Mesendoderm (in vitro differentiated cells): ENCODE data around the gene UFSP1.
A peak's percentile ranks its signal among the peaks of the same experiment; 100 is the strongest.

Experiments
- DNase-seq: peaks from one replicate; pipeline ENCODE4 v3.0.0; 2013
- H2AK5ac ChIP-seq: 2 replicates; pipeline ENCODE4 v1.6.1; 2013; ENCODE audit warnings: low read length, inconsistent platforms
- H2BK120ac ChIP-seq: 2 replicates; pipeline ENCODE4 v1.6.1; 2013; ENCODE audit warnings: low read depth, mild to moderate bottlenecking, low read length, moderate library complexity, mixed read lengths
- H2BK15ac ChIP-seq: replicated peaks from 2 replicates; pipeline ENCODE4 v1.6.1; 2013; ENCODE audit warnings: low read depth, mild to moderate bottlenecking, moderate library complexity
- H2BK5ac ChIP-seq: 2 replicates; pipeline ENCODE4 v1.6.1; 2013; ENCODE audit warnings: low read length, inconsistent platforms
- H3K18ac ChIP-seq: 2 replicates; pipeline ENCODE4 v1.6.1; 2013; ENCODE audit warnings: mild to moderate bottlenecking, low read length, mixed read lengths
- H3K23ac ChIP-seq: one replicate; pipeline ENCODE4 v1.6.1; 2013; ENCODE audit warnings: low read length
- H3K27ac ChIP-seq: 2 replicates; pipeline ENCODE4 v1.5.1; 2013; ENCODE audit warnings: low read depth, mild to moderate bottlenecking, inconsistent platforms, low read length, moderate library complexity
- H3K27me3 ChIP-seq: 2 replicates; pipeline ENCODE4 v1.6.1; 2013; ENCODE audit warnings: low read length, control low read depth, mild to moderate bottlenecking, inconsistent platforms; ENCODE audit not compliant: insufficient read depth, poor library complexity
- H3K36me3 ChIP-seq: 2 replicates; pipeline ENCODE4 v1.6.1; 2013; ENCODE audit warnings: low read length, inconsistent platforms; ENCODE audit not compliant: control insufficient read depth, insufficient read depth
- H3K4ac ChIP-seq: one replicate; pipeline ENCODE4 v1.6.1; 2013; ENCODE audit warnings: low read depth, mild to moderate bottlenecking, low read length, moderate library complexity
- H3K4me1 ChIP-seq: 2 replicates; pipeline ENCODE4 v1.6.1; 2013; ENCODE audit warnings: low read depth, low read length, inconsistent platforms; ENCODE audit not compliant: control insufficient read depth
- H3K4me2 ChIP-seq: 2 replicates; pipeline ENCODE4 v1.6.1; 2013; ENCODE audit warnings: low read length
- H3K4me3 ChIP-seq: 2 replicates; pipeline ENCODE4 v1.5.1; 2013; ENCODE audit warnings: mild to moderate bottlenecking, low read length
- H3K56ac ChIP-seq: one replicate; pipeline ENCODE4 v1.6.1; 2013; ENCODE audit warnings: low read length
- H3K79me1 ChIP-seq: 2 replicates; pipeline ENCODE4 v1.6.1; 2013; ENCODE audit warnings: low read length, inconsistent platforms
- H3K79me2 ChIP-seq: 2 replicates; pipeline ENCODE4 v1.6.1; 2013; ENCODE audit warnings: mild to moderate bottlenecking, low read length; ENCODE audit not compliant: control insufficient read depth, insufficient read depth
- H3K9ac ChIP-seq: 2 replicates; pipeline ENCODE4 v1.6.1; 2013; ENCODE audit warnings: low read length, inconsistent platforms
- H4K5ac ChIP-seq: one replicate; pipeline ENCODE4 v1.6.1; 2013; ENCODE audit warnings: low read length
- H4K8ac ChIP-seq: one replicate; pipeline ENCODE4 v1.6.1; 2013; ENCODE audit warnings: low read depth, mild to moderate bottlenecking, control low read depth, low read length, moderate library complexity
- WGBS: extraction: QIAGEN DNeasy Blood & Tissue Kit; methylation state at CpG from one replicate; pipeline ENCODE4 v1.1.7; 2013; ENCODE audit warnings: low lambda C conversion rate, missing lambda C conversion rate; ENCODE audit not compliant: insufficient coverage; ENCODE audit errors: extremely low coverage; 5-methylcytosine and 5-hydroxymethylcytosine counted together

Gene UFSP1

DNA sequence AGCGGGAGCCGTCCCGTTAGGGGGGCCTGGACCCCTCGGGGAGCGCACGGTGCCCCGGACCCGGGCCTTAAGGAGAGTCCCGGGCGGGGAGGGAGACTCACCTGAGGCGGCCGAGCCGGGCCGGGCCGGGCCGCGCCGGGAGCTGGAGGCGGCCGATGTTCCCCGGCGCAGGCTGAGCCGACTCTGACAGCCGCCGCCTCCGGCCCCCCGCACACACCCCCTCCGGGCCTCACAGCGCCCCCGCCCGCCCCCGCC is 6.1 kb upstream of the UFSP1 start, which contains the start of gene ACHE:
Gene ACHE (minus strand): TSS at position 188 of the 255 bp plus-strand sequence. CDS start 1,656 bp downstream, outside the sequence.
- peak within 1 kb of the TSS; percentile 77 for H3K18ac ChIP-seq
- H3K23ac ChIP-seq, result no peak within 1 kb of the TSS
- no peak within 1 kb of the TSS for H4K8ac ChIP-seq
- H4K5ac ChIP-seq, result no peak within 1 kb of the TSS
- H2BK5ac ChIP-seq, result no peak within 1 kb of the TSS
- H3K79me2 ChIP-seq, result no peaks in the 10 kb centered on the region
- H3K9ac ChIP-seq, result peak within 1 kb of the TSS; percentile 72
- H3K27ac ChIP-seq, result no peak within 1 kb of the TSS
- H3K4me1 ChIP-seq, result no peaks in the 10 kb centered on the region
- no CpG with 5 or more reads among the region's 32 CpGs for WGBS
- peak within 1 kb of the TSS; percentile 63 for H3K4ac ChIP-seq
- H3K56ac ChIP-seq, result peak within 1 kb of the TSS; percentile 84
- H3K79me1 ChIP-seq, result no peaks in the 10 kb centered on the region
- no peak within 1 kb of the TSS for H2AK5ac ChIP-seq
- H3K27me3 ChIP-seq, result no peaks in the 10 kb centered on the region
- H2BK15ac ChIP-seq, result no peak within 1 kb of the TSS
- H3K4me2 ChIP-seq, result peak within 1 kb of the TSS; percentile 73
- H3K36me3 ChIP-seq, result no peaks in the 10 kb centered on the region
- peak within 1 kb of the TSS; percentile 37 for H3K4me3 ChIP-seq
- H2BK120ac ChIP-seq, result no peak within 1 kb of the TSS
- DNase-seq, result no peak

DNA sequence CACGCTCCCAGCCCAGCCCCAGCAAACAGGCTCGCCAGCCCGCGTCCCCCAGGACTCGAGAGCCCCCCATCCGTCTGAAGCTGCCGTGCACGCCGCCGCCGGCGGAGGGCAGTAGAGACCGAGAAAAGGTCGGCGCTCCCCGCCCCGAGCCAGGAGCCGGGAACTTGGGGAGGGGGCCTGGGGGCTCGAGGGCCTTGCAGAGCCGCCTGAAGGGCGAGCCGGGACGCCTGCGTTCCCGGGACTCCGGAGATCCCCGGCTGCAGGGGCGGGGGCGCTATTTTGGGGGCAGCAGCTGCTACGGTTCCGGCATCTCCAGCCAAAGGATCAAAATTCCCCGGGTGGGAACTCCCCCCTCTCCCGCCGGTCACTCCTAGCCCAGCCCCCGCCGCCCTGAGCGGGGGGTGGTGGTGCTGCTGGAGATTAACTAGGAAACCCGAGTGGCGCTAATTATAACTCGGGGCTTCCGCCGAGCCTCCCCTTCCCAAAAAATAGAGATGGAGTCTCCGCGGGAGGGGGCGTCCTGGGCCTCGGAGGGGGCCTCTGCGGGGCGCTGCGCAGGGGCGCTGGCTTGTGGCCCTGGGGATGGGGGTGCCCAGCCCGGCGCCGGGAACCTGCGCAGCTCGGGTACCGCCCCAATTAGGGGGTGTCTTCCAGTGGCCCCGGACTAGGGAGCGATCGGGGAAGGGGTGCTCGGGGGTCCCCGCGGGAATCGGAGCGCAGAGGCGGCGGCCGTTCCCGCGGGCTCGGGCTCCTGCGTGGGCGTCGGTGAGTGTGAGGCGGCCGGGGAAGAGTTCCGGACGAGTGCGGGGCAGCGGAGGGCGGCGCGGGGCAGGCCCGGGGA is 5.6 kb upstream of the UFSP1 start:
- Histone ChIP-seq H3K9ac (peak overlapping the region; percentile 72), H3K27me3 (no peaks in the 10 kb centered on the region), H3K4me1 (no peaks in the 10 kb centered on the region), H3K79me1 (no peaks in the 10 kb centered on the region), H4K5ac (no peak overlapping the region), H3K4ac (peak overlapping the region; percentile 63), H2BK5ac (no peak overlapping the region), H2BK15ac (no peak overlapping the region), H3K4me3 (peak overlapping the region; percentile 37), H4K8ac (no peak overlapping the region), H3K23ac (no peak overlapping the region), H3K18ac (peak overlapping the region; percentile 51), H3K27ac (no peak overlapping the region), H3K79me2 (no peaks in the 10 kb centered on the region), H2AK5ac (no peak overlapping the region), H3K4me2 (peak overlapping the region; percentile 52), H3K56ac (peak overlapping the region; percentile 84), H3K36me3 (no peaks in the 10 kb centered on the region), H2BK120ac (no peak overlapping the region)
- peak; percentile 79 for DNase-seq
- WGBS, result no CpG with 5 or more reads among the region's 83 CpGs

DNA sequence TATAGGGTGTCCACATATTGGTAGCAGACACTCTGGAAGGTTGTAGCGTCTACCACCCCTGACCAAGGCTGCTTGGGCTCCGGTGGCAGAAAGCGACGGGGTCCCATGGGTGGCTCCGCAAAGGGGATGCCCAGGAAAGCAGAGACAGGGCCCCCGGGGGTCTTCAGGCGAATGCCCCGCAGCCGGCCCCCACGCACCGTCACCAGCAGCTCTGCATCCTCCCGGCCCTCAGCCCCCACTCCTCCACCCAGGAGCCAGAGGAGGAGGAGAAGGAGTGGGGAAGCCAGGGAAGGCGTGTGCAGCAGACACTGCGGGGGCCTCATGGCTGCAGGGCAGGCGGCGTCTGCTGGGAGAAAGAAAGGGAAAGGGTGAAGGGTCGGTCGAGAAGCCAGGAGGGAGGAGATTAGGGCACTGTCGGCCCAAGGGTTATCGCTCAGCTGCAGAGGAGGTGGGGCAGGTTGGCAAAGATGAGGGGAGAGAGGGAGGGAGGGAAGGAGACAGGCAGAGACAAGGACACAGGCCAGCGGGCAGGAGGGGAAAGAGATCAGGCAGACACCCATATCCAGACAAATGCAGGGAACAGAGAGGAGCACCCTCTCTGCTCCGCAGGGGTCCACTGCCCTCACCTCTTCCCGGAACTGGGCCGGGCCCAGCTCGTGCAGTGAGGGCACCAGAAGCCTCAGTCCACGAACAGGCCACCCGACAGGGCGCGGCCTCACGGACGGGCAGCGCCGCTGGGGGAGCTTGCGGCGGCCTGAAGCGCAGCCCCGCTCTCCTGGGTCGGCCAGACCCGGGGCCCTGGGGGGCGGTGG is 4.6 kb upstream of the UFSP1 start:
- Histone ChIP-seq H3K27ac (no peak overlapping the region), H3K4me2 (peak overlapping the region; percentile 52), H2BK15ac (no peak overlapping the region), H3K36me3 (no peaks in the 10 kb centered on the region), H3K27me3 (no peaks in the 10 kb centered on the region), H2BK5ac (no peak overlapping the region), H2BK120ac (no peak overlapping the region), H3K18ac (peak overlapping the region; percentile 51), H3K79me2 (no peaks in the 10 kb centered on the region), H2AK5ac (no peak overlapping the region), H3K56ac (peak overlapping the region; percentile 84), H3K4me1 (no peaks in the 10 kb centered on the region), H3K4ac (peak overlapping the region; percentile 63), H3K23ac (no peak overlapping the region), H4K5ac (no peak overlapping the region), H3K79me1 (no peaks in the 10 kb centered on the region), H3K4me3 (no peak overlapping the region), H4K8ac (no peak overlapping the region), H3K9ac (peak overlapping the region; percentile 72)
- no CpG with 5 or more reads among the region's 40 CpGs for WGBS
- no peak for DNase-seq

DNA sequence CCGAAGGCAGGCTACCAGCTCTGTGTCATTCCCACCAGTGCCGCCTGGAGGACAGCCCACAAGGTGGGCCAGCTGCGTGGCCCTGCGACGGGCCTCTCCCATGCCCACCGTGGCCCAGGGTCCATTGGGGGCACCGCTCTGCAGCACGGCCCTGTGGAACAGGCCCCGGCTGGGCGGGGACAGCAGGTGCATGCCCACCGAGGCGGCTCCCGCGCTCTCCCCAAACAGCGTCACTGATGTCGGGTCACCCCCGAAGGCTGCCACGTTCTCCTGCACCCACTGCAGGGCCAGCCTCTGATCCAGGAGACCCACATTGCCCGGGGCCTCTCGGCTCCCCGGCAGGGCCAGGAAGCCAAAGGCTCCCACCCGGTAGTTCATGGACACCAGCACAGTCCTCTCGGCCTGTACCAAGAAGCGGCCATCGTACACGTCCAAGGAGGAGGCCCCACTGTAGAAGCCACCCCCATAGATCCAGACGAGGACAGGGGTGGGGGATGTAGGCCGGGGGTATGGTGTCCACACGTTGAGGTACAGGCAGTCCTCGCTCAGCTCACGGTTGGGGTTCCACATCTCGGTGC is 3.9 kb upstream of the UFSP1 start:
- no peak overlapping the region for H2AK5ac ChIP-seq
- H3K4ac ChIP-seq, result no peak overlapping the region
- H3K4me1 ChIP-seq, result peaks cover 2% of the 10 kb centered on the region
- H3K18ac ChIP-seq, result no peak overlapping the region
- no peak overlapping the region for H3K4me2 ChIP-seq
- no peak overlapping the region for H4K5ac ChIP-seq
- WGBS, result no CpG with 5 or more reads among the region's 32 CpGs
- peaks cover 7% of the 10 kb centered on the region for H3K79me2 ChIP-seq
- H3K36me3 ChIP-seq, result peaks cover 3% of the 10 kb centered on the region
- H3K27me3 ChIP-seq, result no peaks in the 10 kb centered on the region
- no peak overlapping the region for H3K56ac ChIP-seq
- no peak overlapping the region for H2BK5ac ChIP-seq
- H3K4me3 ChIP-seq, result no peak overlapping the region
- no peak overlapping the region for H3K9ac ChIP-seq
- H4K8ac ChIP-seq, result no peak overlapping the region
- DNase-seq, result no peak
- H3K23ac ChIP-seq, result no peak overlapping the region
- no peaks in the 10 kb centered on the region for H3K79me1 ChIP-seq
- no peak overlapping the region for H3K27ac ChIP-seq
- H2BK120ac ChIP-seq, result no peak overlapping the region
- no peak overlapping the region for H2BK15ac ChIP-seq

DNA sequence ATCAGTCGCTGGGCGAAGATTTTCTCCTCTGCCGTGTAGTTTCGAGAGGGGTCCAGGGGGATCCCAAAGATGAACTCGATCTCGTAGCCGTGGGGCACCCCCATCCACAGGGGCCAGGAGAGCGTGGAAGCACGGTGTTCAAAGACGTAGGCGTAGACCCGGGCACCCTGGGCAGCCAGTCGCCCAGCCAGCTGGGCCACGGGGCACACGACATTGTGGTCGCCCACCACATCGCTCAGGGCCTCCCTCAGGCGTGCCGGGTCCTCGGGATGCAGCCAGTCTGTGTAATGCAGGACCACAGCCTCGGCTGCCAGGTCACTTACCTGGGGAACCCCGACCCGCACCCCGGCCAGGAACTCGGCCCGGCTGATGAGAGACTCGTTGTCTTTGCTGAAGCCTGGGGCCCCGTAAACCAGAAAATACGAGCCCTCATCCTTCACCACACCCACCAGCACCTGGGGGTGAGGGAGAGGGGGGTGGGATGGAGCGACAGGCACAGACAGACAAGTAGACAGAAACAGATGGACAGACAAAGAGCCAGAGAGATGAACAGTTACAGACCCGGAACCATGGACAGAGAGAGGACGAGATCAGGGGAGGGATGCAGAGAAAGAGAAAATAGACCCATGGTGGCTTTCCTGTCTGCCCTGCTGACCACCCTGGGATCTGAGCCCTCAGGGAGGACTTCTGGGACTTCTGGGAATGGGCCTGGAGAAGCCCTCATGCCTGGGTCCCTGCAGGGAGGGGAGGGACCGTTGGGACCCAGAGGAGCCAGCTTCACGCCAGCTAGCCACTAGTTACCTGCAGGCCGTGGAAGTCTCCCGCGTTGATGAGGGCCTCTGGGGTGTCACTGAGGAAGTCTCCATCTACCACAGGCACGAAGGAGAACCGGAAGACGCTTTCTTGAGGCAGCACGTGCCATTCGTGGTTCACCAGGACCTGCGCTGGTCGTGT is 3.1 kb upstream of the UFSP1 start:
- Histone ChIP-seq H3K4me1 (peaks cover 2% of the 10 kb centered on the region), H3K36me3 (peaks cover 3% of the 10 kb centered on the region), H3K4me3 (no peak overlapping the region), H4K5ac (no peak overlapping the region), H3K18ac (no peak overlapping the region), H3K9ac (no peak overlapping the region), H3K4me2 (no peak overlapping the region), H3K27ac (no peak overlapping the region), H3K79me2 (peaks cover 13% of the 10 kb centered on the region), H3K56ac (peak overlapping the region; percentile 42), H3K4ac (no peak overlapping the region), H3K23ac (no peak overlapping the region), H2BK120ac (no peak overlapping the region), H2AK5ac (no peak overlapping the region), H2BK5ac (no peak overlapping the region), H2BK15ac (no peak overlapping the region), H3K79me1 (no peaks in the 10 kb centered on the region), H3K27me3 (no peaks in the 10 kb centered on the region), H4K8ac (no peak overlapping the region)
- no CpG with 5 or more reads among the region's 44 CpGs for WGBS
- DNase-seq, result no peak
